DMS 273 (cell line): ENCODE data around the gene SPACA6.
"Not testable (repeated sequence)": the region's sequence is repeated elsewhere in the genome, so short reads cannot be mapped to it uniquely, and the experiment has no call there.

Experiments used
- DNase-seq: peaks from one replicate; lab custom pipeline; 2025; ENCODE audit not compliant: unreplicated experiment; lab: John Stamatoyannopoulos, UW

SPACA6 gene

GRCh38 chr19:51693260-51693659 is at the start of gene SPACA6:
Gene SPACA6, plus strand, starts transcription at chr19:51693330. Its CDS starts 197 bp downstream, at chr19:51693527.
- DNase-seq = no peak

- no peak for DNase-seq
Observed at GRCh38 chr19:51644636-51645271, 48.4 kb upstream of the SPACA6 start.

- not testable (repeated sequence) for DNase-seq
Observed at GRCh38 chr19:51646730-51647129, 46.4 kb upstream of the SPACA6 start, which contains the start of gene SIGLEC14. Gene SIGLEC14, minus strand, starts transcription at chr19:51646825. Its CDS starts 66 bp downstream, at chr19:51646759.

- DNase-seq = no peak
Observed at GRCh38 chr19:51647318-51647717, 45.8 kb upstream of the SPACA6 start.

GRCh38 chr19:51651216-51651846 is 41.8 kb upstream of the SPACA6 start:
- DNase-seq = no peak

GRCh38 chr19:51652266-51652665 is 40.9 kb upstream of the SPACA6 start:
- no peak for DNase-seq

- DNase-seq = no peak
Observed at GRCh38 chr19:51653162-51653561, 40.0 kb upstream of the SPACA6 start.

GRCh38 chr19:51654783-51655182 is 38.3 kb upstream of the SPACA6 start:
- peak; percentile 6 for DNase-seq

- peak; percentile 89 for DNase-seq
Observed at GRCh38 chr19:51660975-51661600, 32.0 kb upstream of the SPACA6 start.

GRCh38 chr19:51663650-51664049 is 29.5 kb upstream of the SPACA6 start:
- DNase-seq = no peak

- no peak for DNase-seq
Observed at GRCh38 chr19:51664131-51664530, 29.0 kb upstream of the SPACA6 start.

- DNase-seq = no peak
Observed at GRCh38 chr19:51664997-51665396, 28.1 kb upstream of the SPACA6 start.

- DNase-seq = no peak
Observed at GRCh38 chr19:51668216-51668615, 24.9 kb upstream of the SPACA6 start.

- DNase-seq = peak; percentile 48
Observed at GRCh38 chr19:51675911-51676565, 17.1 kb upstream of the SPACA6 start.

- DNase-seq = no peak
Observed at GRCh38 chr19:51676566-51677083, 16.5 kb upstream of the SPACA6 start.

GRCh38 chr19:51680474-51680873 is 12.7 kb upstream of the SPACA6 start:
- DNase-seq = no peak

GRCh38 chr19:51681286-51681941 is 11.7 kb upstream of the SPACA6 start:
- peak; percentile 7 for DNase-seq

GRCh38 chr19:51686171-51686570 is 7.0 kb upstream of the SPACA6 start:
- DNase-seq = no peak

- DNase-seq = no peak
Observed at GRCh38 chr19:51687791-51688670, 5.1 kb upstream of the SPACA6 start.
